Measurements from ENCODE around the gene MRPL28.
"Not testable (repeated sequence)": the region's sequence is repeated elsewhere in the genome, so short reads cannot be mapped to it uniquely, and the experiment has no call there.

Gene MRPL28

GRCh38 chr16:359067-359763 is 11.1 kb downstream of the MRPL28 start:
- DNase-seq, result no peak

DNA sequence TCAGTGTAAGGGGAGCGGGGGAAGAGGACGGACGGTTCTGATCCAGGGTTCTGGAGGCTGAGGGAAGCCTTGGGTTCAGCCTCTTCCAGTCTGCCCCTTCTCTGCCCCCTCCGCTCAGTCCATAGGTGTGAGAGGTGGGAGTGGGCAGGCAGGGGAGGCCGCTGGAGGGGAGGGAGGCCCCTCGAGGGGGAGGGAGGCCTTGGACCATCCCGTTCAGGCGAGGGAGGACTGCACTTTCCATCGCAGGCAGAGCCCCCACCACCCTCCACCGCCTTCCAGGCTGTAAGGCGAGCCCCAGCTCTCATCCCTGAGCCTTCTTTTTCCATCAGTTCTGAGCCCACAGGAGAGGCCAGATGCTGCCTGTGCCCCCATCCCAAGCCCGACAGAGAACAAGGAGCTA is 13.6 kb downstream of the MRPL28 start:
- DNase-seq, result no peak

DNA sequence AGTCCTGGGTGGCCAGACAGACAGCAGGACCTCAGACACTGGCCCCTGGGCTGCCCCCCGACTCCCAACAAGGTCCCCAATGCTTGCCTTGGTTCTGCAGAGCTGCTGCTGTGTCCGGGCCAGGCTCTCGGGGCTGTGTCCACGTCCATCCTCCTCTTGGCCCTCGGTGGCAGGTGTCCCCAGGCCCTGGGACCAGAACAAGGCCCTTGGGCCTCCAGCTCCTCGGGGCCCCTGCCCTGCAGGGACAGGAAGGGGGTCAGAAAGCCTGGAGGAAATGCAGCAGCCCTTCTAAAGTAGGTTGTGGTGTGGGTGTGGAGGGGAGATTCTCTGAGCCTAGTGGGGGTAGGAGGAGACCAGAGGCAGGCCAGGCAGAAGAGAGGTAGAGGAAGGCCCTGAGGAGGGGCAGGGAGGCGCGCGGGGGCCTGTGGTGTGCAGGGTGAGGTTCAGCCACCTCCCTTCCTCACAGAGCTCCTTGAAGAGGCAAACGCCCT is 15.3 kb downstream of the MRPL28 start:
- DNase-seq, result no peak

- DNase-seq, result no peak
These were observed 16.0 kb downstream of the MRPL28 start for GRCh38 chr16:354291-354881.

- no peak for DNase-seq
These were observed 16.7 kb downstream of the MRPL28 start for GRCh38 chr16:353404-354290.

- peak; percentile 100 for DNase-seq
These were observed 17.6 kb downstream of the MRPL28 start, which contains the start of gene AXIN1 for GRCh38 chr16:352547-353403. Gene AXIN1, minus strand, starts transcription at chr16:352723. Its CDS starts 5,698 bp downstream, at chr16:347025.

DNA sequence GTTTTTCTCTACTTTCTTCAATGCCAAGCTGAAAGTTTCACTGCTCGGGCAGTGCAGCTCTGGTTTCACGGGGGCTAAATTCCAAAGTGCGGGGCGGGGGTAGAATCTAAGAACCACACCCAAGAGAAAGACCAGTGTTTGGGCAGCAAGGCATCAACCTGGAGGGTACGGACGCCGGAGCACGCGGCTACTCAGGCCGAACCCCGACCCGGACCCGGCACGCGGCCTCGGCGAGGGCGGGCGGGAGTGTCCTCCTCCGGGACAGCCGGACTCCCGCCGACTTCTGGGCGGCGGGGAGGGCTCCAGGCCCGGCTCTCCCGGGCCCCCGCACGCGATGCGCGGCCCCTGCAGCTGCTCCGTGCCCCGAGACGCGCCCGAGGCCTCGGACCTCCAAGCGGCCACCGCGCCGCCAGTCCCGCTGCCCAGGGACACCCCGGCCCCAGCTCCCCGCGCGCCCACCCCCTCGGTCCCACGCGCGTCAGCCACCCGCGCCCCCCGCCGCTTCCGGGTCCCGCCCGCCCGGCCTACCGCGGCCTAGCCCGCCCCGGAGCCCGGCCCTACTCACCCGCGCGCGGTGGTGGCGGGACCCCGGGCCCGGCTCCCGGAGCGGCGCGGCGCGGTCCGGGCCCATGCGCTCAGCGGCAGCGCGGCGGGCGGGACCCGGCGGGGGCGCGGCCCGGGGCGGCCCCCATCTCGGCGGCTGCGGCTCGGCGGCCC is 18.4 kb downstream of the MRPL28 start:
- DNase-seq, result no peak

DNA sequence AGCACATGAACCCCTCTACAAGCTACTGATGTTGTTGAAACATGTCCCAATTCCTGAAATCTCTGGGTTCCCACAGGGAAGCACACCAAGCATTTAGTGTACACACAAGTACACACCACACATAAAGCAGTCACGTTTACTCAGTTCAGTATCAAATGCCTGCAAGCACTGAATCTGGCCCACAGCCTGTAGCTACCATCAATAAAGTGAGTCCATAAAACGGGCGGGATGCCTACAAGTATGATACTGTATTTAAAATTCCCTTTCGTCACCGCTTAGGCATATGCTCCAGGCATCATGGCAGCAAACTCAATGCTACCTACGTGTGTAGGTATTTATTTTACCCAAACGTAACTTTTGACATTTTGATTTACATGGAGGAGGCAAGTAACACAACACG is 20.1 kb downstream of the MRPL28 start:
- no peak for DNase-seq

- no peak for DNase-seq
These were observed 21.1 kb downstream of the MRPL28 start for GRCh38 chr16:349211-349610.

DNA sequence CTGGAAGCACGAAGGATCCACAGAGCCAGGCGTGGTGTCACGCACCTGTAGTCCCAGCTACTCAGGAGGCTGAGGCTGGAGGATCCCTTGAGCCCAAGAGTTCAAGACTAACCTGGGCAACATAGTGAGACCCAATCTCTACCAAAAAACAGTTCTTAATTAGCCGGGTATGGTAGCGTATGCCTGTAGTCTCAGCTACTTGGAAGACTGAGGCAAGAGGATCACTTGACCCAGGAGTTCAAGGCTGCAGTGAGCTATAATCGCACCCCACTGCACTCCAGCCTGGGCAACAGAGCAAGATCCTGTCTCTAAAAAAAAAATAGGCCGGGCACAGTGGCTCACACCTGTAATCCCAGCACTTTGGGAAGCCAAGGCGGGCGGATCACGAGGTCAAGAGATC is 21.8 kb downstream of the MRPL28 start:
- not testable (repeated sequence) for DNase-seq

- DNase-seq, result no peak
These were observed 23.1 kb downstream of the MRPL28 start for GRCh38 chr16:347203-347602.

- no peak for DNase-seq
These were observed 23.8 kb downstream of the MRPL28 start for GRCh38 chr16:346587-346986.

GRCh38 chr16:345772-346171 is 24.6 kb downstream of the MRPL28 start:
- DNase-seq, result peak; percentile 60

DNA sequence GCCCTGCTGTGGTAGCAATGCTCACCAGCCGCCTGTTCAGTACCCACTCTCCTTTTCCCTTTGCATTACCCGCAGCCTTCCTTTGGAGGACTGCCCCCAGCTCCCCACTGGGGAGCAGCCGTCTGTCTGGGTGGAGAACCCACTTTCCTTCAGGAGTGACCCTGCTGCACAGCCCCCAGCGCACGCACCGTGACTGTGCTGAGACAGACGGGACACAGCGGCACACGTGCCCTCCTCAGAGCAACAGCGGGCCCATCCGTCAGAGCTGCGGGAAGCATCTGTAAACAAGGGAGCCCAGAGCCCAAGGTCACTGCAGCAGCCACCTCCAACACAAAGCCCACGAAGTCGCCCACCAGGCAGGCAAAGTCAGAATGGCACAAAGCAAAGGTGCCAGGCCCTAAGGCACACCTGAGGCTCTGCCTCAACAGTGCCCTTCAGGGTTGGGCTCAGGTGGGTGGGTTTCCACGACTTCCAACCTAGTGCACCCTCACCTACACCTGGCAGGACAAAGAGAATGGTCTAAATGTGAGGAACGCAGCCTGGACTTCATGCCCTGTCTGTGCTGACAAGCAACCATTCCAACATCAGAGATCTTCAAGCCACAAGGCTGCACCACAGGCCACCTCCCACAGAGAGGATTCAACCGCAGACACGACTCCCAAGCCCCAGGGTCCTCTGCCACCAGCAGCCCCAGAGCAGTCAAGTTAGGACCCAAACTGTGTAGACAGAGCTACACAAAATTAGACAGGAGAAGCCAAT is 27.7 kb downstream of the MRPL28 start:
- DNase-seq, result no peak

- DNase-seq, result not testable (repeated sequence)
These were observed 28.4 kb downstream of the MRPL28 start for GRCh38 chr16:341974-342336.

DNA sequence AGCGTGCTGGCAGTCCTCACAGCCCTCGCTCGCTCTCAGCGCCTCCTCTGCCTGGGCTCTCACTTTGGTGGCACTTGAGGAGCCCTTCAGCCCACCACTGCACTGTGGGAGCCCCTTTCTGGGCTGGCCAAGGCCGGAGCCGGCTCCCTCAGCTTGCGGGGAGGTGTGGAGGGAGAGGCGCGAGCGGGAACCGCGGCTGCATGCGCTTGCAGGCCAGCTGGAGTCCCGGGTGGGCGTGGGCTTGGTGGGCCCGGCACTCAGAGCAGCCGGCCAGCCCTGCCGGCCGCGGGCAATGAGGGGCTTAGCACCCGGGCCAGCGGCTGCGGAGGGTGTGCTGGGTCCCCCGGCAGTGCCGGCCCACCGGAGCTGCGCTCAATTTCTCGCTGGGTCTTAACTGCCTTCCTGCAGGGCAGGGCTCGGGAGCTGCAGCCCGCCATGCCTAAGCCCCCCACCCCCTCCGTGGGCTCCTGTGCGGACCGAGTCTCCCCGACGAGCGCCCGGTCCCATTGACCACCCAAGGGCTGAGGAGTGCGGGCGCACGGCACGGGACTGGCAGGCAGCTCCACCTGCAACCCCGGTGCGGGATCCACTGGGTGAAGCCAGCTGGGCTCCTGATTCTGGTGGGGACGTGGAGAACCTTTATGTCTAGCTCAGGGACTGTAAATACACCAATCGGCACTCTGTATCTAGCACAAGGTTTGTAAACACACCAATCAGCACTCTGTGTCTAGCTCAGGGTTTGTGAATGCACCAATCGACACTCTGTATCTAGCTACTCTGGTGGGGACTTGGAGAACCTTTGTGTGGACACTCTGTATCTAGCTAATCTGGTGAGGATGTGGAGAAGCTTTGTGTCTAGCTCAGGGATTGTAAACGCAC is 29.0 kb downstream of the MRPL28 start:
- DNase-seq, result not testable (repeated sequence)

- DNase-seq, result no peak
These were observed 29.8 kb downstream of the MRPL28 start for GRCh38 chr16:340370-341091.

GRCh38 chr16:339680-340079 is 30.7 kb downstream of the MRPL28 start:
- DNase-seq, result no peak

DNA sequence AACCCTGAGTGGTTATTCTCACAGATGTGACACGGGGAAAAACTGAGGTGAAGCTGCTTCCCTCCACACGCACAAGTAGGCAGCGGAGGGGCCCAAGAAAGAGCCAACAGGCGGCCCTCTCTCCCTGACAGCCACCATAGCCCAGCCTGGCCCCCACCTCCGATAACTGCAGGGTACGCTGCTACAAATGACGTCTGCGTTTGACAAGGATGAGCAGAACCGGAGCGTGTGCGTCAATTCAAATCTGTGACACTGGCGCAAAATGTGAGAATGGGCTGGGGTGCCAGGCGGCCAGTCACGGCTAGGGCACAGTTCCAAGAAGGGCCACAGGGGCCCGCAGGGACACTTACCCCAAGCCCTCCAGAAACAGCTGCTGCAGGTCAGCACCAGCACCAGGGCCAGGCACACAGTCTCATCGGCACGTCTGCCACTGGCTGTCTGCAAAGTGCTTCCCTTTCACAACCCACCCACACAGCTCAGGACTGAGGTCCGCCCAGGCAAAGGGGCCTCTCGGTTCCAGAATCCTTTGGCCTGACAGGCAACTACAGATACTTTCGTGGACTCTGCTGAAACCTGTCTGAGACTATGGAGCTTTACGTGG is 32.3 kb downstream of the MRPL28 start:
- no peak for DNase-seq

Data from activated CD4-positive, alpha-beta T cell treated with anti-CD3 and anti-CD28 coated beads, Interleukin-2, amount 50 U/mL, for 16 hours (primary cell).